Stimulated activated effector memory CD8-positive, alpha-beta T cell treated with anti-CD3 and anti-CD28 coated beads, Interleukin-12 subunit alpha, Interleukin-12 subunit beta, amount 100 ng/mL, for 72 hours (primary cell): ENCODE measurements around the gene MYRFL.
A peak's percentile ranks its signal among the peaks of the same experiment; 100 is the strongest.

Source experiments
- ATAC-seq: fragments of 150-1000 bp; cut with Tn5 transposase; 2 replicates; pipeline ENCODE4 v1.10.0; 2021
- DNase-seq, 2 donors: peaks; one replicate each; pipeline ENCODE4 v3.0.0; 2021 to 2022; ENCODE audit warnings: low spot score in 2 of 2
- H3K27ac Mint-ChIP-seq: one replicate; pipeline ENCODE4 v1.8.0; 2022; ENCODE audit warnings: mild to moderate bottlenecking, mixed read lengths
- H3K36me3 Mint-ChIP-seq: one replicate; pipeline ENCODE4 v1.8.0; 2022; ENCODE audit warnings: mild to moderate bottlenecking, mixed read lengths
- H3K4me1 Mint-ChIP-seq: one replicate; pipeline ENCODE4 v1.8.0; 2022; ENCODE audit warnings: mixed read lengths
- H3K4me3 Mint-ChIP-seq: one replicate; pipeline ENCODE4 v1.8.0; 2022; ENCODE audit warnings: mild to moderate bottlenecking, mixed read lengths
- H3K9me3 Mint-ChIP-seq: one replicate; pipeline ENCODE4 v1.8.0; 2022; ENCODE audit warnings: mixed read lengths

The MYRFL gene

DNA sequence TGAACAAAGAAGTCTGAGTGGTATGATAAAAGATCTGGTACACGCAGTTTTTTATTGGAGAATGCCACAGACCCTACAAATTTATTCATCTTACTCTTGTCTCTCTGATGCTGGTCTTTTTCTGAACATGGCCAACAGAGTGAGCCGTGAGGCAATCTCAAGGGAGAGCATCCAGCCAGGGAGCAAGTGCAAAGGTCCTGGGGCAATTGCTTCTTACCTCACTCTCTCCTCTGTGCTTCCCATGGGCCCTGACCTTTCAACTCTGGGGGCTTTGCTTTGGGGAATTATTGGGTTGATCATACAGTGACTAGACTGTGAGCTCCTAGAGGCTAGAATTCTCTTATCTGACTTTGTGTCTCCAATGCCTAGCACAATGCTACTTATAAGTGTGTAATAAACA, 171.7 kb downstream of the MYRFL start:
- ATAC-seq (no peak), DNase-seq (no peak)
- Mint-ChIP-seq H3K9me3 (peaks cover 2% of the 10 kb centered on the region), H3K36me3 (no peaks in the 10 kb centered on the region), H3K4me3 (no peak overlapping the region), H3K27ac (no peak overlapping the region), H3K4me1 (no peaks in the 10 kb centered on the region)

DNA sequence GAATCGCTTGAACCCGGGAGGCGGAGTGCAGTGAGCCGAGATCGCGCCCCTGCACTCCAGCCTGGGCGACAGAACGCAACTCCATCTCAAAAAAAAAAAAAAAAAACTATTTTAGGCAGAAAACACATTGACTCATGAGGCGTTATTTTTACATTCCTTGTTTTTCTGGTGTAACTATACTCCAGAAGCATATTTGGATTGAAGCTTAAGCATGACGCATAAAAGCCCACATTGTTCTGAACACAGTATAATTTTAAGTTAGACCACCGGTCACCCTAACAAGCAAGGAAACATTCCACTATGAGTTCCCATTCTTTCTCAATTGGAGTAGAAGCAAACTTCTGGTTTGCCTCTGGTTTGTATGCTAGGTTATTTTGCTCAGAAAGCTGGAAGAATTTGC, 173.0 kb downstream of the MYRFL start:
- DNase-seq (no peak), ATAC-seq (no peak)
- H3K36me3 Mint-ChIP-seq: no peaks in the 10 kb centered on the region
- H3K27ac Mint-ChIP-seq: no peak overlapping the region
- H3K4me3 Mint-ChIP-seq: no peak overlapping the region
- no peaks in the 10 kb centered on the region for H3K9me3 Mint-ChIP-seq
- no peaks in the 10 kb centered on the region for H3K4me1 Mint-ChIP-seq

DNA sequence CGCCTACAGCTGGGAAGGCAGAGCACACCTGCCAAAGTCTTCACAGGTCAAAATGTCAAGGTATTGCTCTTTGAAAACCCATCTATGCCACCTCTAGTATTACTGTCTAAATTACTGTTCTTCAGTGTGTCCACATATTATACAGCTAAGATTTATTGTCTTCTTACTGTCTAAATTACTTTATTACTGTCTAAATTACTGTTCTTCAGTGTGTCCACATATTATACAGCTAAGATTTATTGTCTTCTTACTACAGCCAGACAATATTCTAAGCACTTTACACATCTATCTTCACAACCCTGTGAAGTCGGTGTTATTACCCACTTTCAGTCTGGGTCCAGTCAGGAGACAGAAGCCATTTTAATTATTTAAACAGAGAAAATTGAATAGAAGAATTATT, 173.9 kb downstream of the MYRFL start:
- Mint-ChIP-seq H3K36me3 (no peaks in the 10 kb centered on the region), H3K4me3 (no peak overlapping the region), H3K27ac (no peak overlapping the region), H3K9me3 (no peaks in the 10 kb centered on the region), H3K4me1 (no peaks in the 10 kb centered on the region)
- DNase-seq: no peak
- ATAC-seq: no peak

DNA sequence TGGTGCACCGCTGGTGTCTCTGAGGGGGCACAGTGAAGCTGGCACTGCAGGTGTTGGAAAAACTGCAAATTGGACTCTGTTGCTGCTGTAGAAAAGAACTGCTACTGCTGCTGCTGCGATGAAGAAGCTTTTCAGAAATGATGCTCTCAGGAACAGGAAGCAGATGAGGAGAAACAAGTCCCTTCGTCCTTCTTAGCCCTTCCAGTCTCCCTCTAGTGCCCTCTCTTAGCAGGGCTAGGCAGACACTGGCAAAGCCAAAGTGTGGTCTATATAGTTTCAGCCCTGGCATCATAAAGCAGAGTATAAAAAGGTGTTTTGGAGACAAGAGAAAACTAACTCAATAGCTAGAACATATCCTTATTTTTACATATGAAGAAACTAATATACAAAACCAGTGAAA, 174.5 kb downstream of the MYRFL start:
- no peaks in the 10 kb centered on the region for H3K4me1 Mint-ChIP-seq
- DNase-seq (no peak), ATAC-seq (peak; percentile 28)
- H3K36me3 Mint-ChIP-seq: no peaks in the 10 kb centered on the region
- H3K4me3 Mint-ChIP-seq: no peak overlapping the region
- H3K9me3 Mint-ChIP-seq: no peaks in the 10 kb centered on the region
- H3K27ac Mint-ChIP-seq: no peak overlapping the region

DNA sequence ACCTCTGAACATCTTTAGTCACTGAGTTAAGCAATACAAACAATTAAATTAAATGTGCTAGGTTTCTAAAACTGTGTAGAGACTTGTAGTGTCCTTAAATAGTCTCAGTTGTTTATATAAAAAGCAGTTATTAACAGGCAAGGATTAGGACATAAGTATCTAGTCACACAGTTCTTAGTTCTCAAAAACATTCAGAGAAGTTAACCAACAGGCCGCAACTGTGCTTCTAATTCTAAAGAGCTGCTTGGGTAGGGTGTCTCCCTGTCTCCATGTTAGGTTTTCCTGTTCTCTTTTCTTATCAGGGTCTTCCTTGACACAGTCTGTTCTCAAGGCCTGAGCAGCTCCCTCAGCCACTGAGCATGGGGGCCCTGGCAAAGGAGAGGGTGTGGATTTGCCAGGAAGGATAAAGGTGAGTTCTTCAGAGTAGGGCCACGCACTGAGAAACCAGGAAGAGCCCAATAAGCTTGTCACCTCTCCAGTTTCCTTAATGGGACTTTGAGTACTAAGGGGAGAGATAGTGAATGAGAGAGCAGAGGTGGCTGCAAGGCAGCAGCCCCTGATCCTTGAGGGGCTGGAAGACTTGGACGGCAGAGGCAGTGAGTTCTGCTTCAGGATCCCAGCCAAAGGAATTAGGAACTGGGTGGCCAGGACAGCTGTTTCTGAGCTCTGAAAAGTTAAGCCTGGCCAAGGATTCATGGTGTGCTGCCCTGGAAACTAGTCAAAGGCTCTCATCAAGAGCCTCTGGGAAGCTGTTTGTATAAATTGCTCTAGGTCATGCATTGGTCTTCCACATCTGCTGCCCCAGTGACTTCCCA, 177.3 kb downstream of the MYRFL start:
- Mint-ChIP-seq H3K27ac (no peak overlapping the region), H3K4me3 (no peak overlapping the region), H3K4me1 (no peaks in the 10 kb centered on the region), H3K36me3 (no peaks in the 10 kb centered on the region), H3K9me3 (peaks cover 6% of the 10 kb centered on the region)
- DNase-seq: no peak
- no peak for ATAC-seq

DNA sequence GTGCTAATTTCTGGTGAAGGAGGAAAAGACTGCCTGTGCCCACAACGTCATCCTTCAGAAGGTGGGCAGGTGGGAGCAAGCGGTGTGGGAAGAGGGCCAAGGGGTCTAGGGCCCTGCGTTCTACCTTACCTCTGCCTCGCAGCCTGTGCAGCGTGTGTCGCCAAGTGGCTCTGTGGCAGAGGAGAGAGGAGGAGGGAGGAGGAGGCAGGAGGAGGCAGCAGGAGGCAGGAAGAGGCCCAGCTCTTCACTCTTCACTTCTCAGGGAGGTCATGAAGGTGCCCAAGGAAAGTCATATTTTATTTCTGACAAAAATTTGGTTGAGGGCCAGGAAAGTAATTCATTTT, 177.9 kb downstream of the MYRFL start:
- ATAC-seq (no peak), DNase-seq (no peak)
- H3K27ac Mint-ChIP-seq: no peak overlapping the region
- H3K4me1 Mint-ChIP-seq: no peaks in the 10 kb centered on the region
- no peak overlapping the region for H3K4me3 Mint-ChIP-seq
- H3K36me3 Mint-ChIP-seq: no peaks in the 10 kb centered on the region
- peaks cover 8% of the 10 kb centered on the region for H3K9me3 Mint-ChIP-seq

DNA sequence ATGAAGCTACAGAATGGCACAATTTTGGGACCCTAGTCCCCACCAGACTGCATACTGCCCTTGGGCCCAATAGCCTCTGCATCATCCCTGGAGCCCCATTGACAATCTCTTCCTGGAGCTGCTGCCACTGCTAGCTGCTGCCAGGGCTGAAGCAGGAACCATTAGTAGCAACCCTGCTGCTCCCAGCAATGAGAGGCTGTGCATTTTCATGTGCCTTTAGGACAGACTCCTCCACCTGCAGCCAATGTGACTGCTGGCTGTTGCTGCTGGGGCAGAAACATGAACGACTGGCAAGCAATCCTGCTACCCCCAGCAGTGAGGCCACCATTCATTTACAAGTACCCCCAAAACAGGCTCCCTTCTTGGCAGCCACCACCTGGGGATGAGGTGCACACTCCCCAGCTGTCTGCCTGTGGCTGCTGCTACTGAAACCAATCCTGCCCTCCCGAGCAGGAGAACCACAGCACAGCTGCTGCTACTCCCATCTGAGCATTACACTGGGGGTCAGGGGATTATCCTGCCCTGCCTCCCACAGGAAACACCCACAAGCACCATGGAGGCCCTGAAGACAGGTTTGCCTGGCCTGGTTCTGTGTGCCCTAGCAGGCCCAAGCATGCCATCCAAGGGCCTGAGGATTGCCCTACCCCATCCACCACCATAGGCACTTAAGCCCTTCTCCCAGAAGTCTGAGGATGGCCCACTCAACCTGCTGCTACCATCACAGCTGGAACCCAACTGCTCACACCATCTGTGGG, 181.0 kb downstream of the MYRFL start:
- no peak for DNase-seq
- no peak for ATAC-seq
- Mint-ChIP-seq H3K4me1 (no peaks in the 10 kb centered on the region), H3K4me3 (no peak overlapping the region), H3K9me3 (peaks cover 18% of the 10 kb centered on the region), H3K27ac (no peak overlapping the region), H3K36me3 (no peaks in the 10 kb centered on the region)

DNA sequence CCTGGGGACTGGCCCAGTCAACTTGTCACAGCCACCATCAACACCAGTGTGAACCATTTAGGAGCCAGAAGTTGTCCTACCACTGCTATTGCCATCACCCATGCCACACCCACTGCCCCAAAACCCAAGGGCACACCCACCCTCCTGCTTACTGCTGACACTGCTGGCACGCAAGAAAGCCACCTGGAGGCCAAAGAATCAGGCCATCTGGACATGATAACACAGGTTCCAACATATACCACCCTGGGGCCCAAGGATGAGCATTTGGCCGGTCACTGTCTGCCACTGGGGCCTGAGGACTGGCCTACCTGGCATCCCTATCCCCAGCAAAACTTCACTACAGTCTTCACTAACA, 181.6 kb downstream of the MYRFL start:
- DNase-seq (no peak), ATAC-seq (no peak)
- Mint-ChIP-seq H3K4me1 (no peaks in the 10 kb centered on the region), H3K36me3 (no peaks in the 10 kb centered on the region), H3K4me3 (no peak overlapping the region), H3K27ac (no peak overlapping the region), H3K9me3 (peaks cover 23% of the 10 kb centered on the region)

DNA sequence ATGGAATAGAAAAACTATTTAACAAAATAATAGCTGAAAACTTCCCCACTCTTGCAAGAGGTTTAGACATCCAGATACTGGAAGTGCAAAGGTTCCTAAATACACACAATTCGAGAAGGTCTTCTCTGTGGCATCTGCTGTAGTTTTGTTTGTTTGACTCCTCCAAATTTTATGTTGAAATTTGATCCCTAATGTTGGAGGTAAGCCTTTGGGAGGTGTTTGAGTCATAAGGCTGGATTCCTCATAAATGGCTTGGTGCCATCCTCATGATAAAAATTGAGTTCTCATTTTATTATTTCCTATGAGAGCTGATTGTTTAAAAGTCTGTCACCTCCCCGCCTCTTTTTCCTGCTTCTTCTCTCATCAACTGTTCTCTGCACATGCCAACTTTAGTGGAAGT, 182.7 kb downstream of the MYRFL start:
- Mint-ChIP-seq H3K4me3 (no peak overlapping the region), H3K9me3 (peaks cover 23% of the 10 kb centered on the region)
- no peak for ATAC-seq

More for the DNA sequence above, 182.7 kb downstream of the MYRFL start:
- no peaks in the 10 kb centered on the region for H3K36me3 Mint-ChIP-seq
- H3K27ac Mint-ChIP-seq: no peak overlapping the region
- no peak for DNase-seq
- H3K4me1 Mint-ChIP-seq: no peaks in the 10 kb centered on the region
